Measurements from ENCODE around the gene SH3BP5L. TPM values are rescaled to one million over a fixed set of nuclear protein-coding genes. Genes with fewer than 3 reads are reported as not detected.

SH3BP5L gene
- total and polyA plus RNA-seq, 7 experiments from 2014 or later: 4.4 to 51.1 (median 28.3) TPM

DNA sequence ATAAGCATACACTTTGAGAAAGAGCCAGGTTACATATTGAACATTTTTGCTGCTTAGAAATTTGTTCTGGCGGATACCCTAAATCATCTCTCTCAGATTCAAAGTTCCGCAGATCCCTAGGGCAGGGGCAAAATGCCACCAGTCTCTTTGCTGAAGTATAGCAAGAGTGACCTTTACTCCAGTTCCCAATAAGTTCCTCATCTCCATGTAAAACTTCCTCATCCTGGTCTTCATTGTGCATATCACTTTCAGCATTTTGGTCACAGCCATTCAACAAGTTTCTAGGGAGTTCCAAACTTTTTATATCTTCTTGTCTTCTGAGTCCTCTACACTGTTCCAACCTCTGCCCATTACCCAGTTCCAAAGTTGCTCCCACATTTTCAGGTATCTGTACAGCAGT lies 46.8 kb downstream of the SH3BP5L start:
- Mint-ChIP-seq H3K9me3 (peaks cover 0 to 52% (median 22%) of the 10 kb centered on the region in 11 donors), H3K4me1 (no peaks in the 10 kb centered on the region), H3K27ac (no peak overlapping the region), H3K27me3 (peaks cover 0 to 31% (median 6%) of the 10 kb centered on the region in 5 donors), H3K36me3 (peaks cover 0 to 11% (median 9%) of the 10 kb centered on the region in 5 donors), H3K4me3 (no peak overlapping the region)
- ChIA-PET CTCF (no interaction called here), POLR2A (no interaction called here)
- Histone ChIP-seq H3K36me3 (ENCODE audit: control insufficient read depth in 2 of 3, insufficient read depth in 3 of 3, low read length in 3 of 3) (no peaks in the 10 kb centered on the region), H3K4me3 (ENCODE audit: low read length) (no peak overlapping the region), H3K4me1 (ENCODE audit: control insufficient read depth in 2 of 2, insufficient read depth in 2 of 2, low read length in 2 of 2) (no peaks in the 10 kb centered on the region), H3K27ac (ENCODE audit: low read depth, low read length) (no peak overlapping the region), H3K9me3 (ENCODE audit: control insufficient read depth in 2 of 3, low read length in 3 of 3) (peaks cover 0 to 7% (median 0%) of the 10 kb centered on the region in 3 experiments), H3K27me3 (ENCODE audit: control insufficient read depth in 2 of 2, insufficient read depth in 2 of 2, low read length in 2 of 2) (no peaks in the 10 kb centered on the region)
- ATAC-seq: no peak
- intact Hi-C loops (cut with micrococcal nuclease): no loop called here
- DNase-seq: no peak

DNA sequence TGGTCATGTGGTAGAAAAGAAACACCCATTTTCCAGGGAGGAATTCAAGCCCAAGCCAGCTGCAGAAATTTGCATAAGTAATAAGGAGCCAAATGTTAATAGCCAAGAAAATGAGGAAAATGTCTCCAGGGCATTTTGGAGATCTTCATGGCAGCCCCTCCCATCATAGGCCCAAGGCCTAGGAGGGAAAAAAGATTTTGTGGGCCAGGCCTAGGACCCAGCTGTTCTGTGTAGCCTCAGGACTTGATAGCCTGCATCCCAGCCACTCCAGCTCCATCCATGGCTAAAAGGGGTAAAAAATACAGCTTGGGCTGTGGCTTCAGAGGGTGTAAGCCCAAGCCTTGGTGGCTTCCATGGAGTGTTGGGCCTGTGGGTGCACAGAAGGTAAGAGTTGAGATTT lies 48.7 kb downstream of the SH3BP5L start:
- DNase-seq: no peak
- Mint-ChIP-seq H3K4me3 (no peak overlapping the region), H3K4me1 (no peaks in the 10 kb centered on the region), H3K27me3 (peaks cover 0 to 30% (median 6%) of the 10 kb centered on the region in 5 donors), H3K27ac (no peak overlapping the region), H3K9me3 (peaks cover 0 to 52% (median 22%) of the 10 kb centered on the region in 11 donors), H3K36me3 (peaks cover 0 to 11% (median 9%) of the 10 kb centered on the region in 5 donors)
- ATAC-seq: no peak
- intact Hi-C loops (cut with micrococcal nuclease): no loop called here
- Histone ChIP-seq H3K4me1 (ENCODE audit: control insufficient read depth in 2 of 2, insufficient read depth in 2 of 2, low read length in 2 of 2) (no peaks in the 10 kb centered on the region), H3K27me3 (ENCODE audit: control insufficient read depth in 2 of 2, insufficient read depth in 2 of 2, low read length in 2 of 2) (no peaks in the 10 kb centered on the region), H3K27ac (ENCODE audit: low read depth, low read length) (no peak overlapping the region), H3K4me3 (ENCODE audit: low read length) (no peak overlapping the region), H3K9me3 (ENCODE audit: control insufficient read depth in 2 of 3, low read length in 3 of 3) (peaks cover 0 to 7% (median 0%) of the 10 kb centered on the region in 3 experiments), H3K36me3 (ENCODE audit: control insufficient read depth in 2 of 3, insufficient read depth in 3 of 3, low read length in 3 of 3) (no peaks in the 10 kb centered on the region)
- ChIA-PET CTCF (no interaction called here), POLR2A (no interaction called here)

- H3K27ac Mint-ChIP-seq: no peak overlapping the region
- H3K36me3 ChIP-seq (ENCODE audit: control insufficient read depth in 2 of 3, insufficient read depth in 3 of 3, low read length in 3 of 3): no peaks in the 10 kb centered on the region
- no peak for ATAC-seq
- no peaks in the 10 kb centered on the region for H3K27me3 ChIP-seq (ENCODE audit: control insufficient read depth in 2 of 2, insufficient read depth in 2 of 2, low read length in 2 of 2)
- CTCF ChIA-PET: no interaction called here
- intact Hi-C loops (cut with micrococcal nuclease): no loop called here
- H3K4me1 ChIP-seq (ENCODE audit: control insufficient read depth in 2 of 2, insufficient read depth in 2 of 2, low read length in 2 of 2): no peaks in the 10 kb centered on the region
- no peak overlapping the region for H3K27ac ChIP-seq (ENCODE audit: low read depth, low read length)
- H3K4me1 Mint-ChIP-seq: no peaks in the 10 kb centered on the region
- DNase-seq: no peak
- H3K4me3 Mint-ChIP-seq: no peak overlapping the region
- no peak overlapping the region for H3K4me3 ChIP-seq (ENCODE audit: low read length)
- POLR2A ChIA-PET: no interaction called here
- peaks cover 0 to 11% (median 4%) of the 10 kb centered on the region in 5 donors for H3K36me3 Mint-ChIP-seq
- H3K27me3 Mint-ChIP-seq: peaks cover 0 to 18% (median 4%) of the 10 kb centered on the region in 5 donors
- H3K9me3 ChIP-seq (ENCODE audit: control insufficient read depth in 2 of 3, low read length in 3 of 3): peaks cover 0 to 7% (median 0%) of the 10 kb centered on the region in 3 experiments
- H3K9me3 Mint-ChIP-seq: peaks cover 0 to 38% (median 12%) of the 10 kb centered on the region in 11 donors
Measured at GRCh38 chr1:248775441-248775840, 50.3 kb downstream of the SH3BP5L start.

Small RNA genes lying within 50 kb of the gene (microRNA-seq; reads per million reads assigned to microRNA genes)
- gene MIR3124 (ENCODE audit: borderline microRNAs expressed): not detected

Other genes with a start within 250 kb of the SH3BP5L start
- gene OR2T10, start 228.2 kb downstream of the SH3BP5L start, total RNA-seq: not detected
- not detected for gene OR2T10, start 228.2 kb downstream of the SH3BP5L start, polyA plus RNA-seq
- not detected for gene OR2T11, start 190.8 kb downstream of the SH3BP5L start, total RNA-seq
- not detected for gene OR2T11, start 190.8 kb downstream of the SH3BP5L start, polyA plus RNA-seq
- not detected for gene OR2T35, start 180.6 kb downstream of the SH3BP5L start, total RNA-seq
- gene OR2T35, start 180.6 kb downstream of the SH3BP5L start, polyA plus RNA-seq: not detected
- not detected for gene OR2T27, start 170.4 kb downstream of the SH3BP5L start, total RNA-seq
- not detected for gene OR2T27, start 170.4 kb downstream of the SH3BP5L start, polyA plus RNA-seq
- not detected for gene OR14I1, start 123.1 kb downstream of the SH3BP5L start, total RNA-seq
- gene OR14I1, start 123.1 kb downstream of the SH3BP5L start, polyA plus RNA-seq: not detected
- gene LYPD8, start 70.2 kb downstream of the SH3BP5L start, total RNA-seq: not detected
- not detected for gene LYPD8, start 70.2 kb downstream of the SH3BP5L start, polyA plus RNA-seq
- 10 to 100 TPM; 28.7 to 49.8 (median 42.7) TPM for gene ZNF672, start 12.3 kb upstream of the SH3BP5L start, total RNA-seq
- 10 to 100 TPM; 16.6 to 33.7 TPM for gene ZNF672, start 12.3 kb upstream of the SH3BP5L start, polyA plus RNA-seq
- gene ZNF692, start 33.2 kb upstream of the SH3BP5L start, total RNA-seq: 10 to 100 TPM; 44.5 to 87.5 (median 68.0) TPM
- gene ZNF692, start 33.2 kb upstream of the SH3BP5L start, polyA plus RNA-seq: 10 to 100 TPM in 1 of 2 donors, 1 to 10 TPM in 1; 7.6 to 13.7 TPM
- gene PGBD2, start 80.3 kb upstream of the SH3BP5L start, total RNA-seq: 10 to 100 TPM in 2 of 5 experiments, 1 to 10 TPM in 3; 2.9 to 19.0 (median 7.6) TPM
- 10 to 100 TPM in 1 of 2 donors, 1 to 10 TPM in 1; 5.7 to 11.2 TPM for gene PGBD2, start 80.3 kb upstream of the SH3BP5L start, polyA plus RNA-seq